ENCODE results near the gene CDK5RAP3. TPM values are rescaled to one million over a fixed set of nuclear protein-coding genes. Genes with fewer than 3 reads are reported as not detected.

Gene CDK5RAP3
- total and polyA plus RNA-seq, 2 donors (not counting 3 experiments of a cell fraction or from before 2014, with no cell fraction given) = 109 to 139 TPM

- no peak overlapping the region for H3K27ac ChIP-seq (ENCODE audit: insufficient read depth, low read depth, low read length)
- ChIA-PET CTCF (interaction anchor here (0.6 to 6.2 kb wide), 30 partner anchors 11 to 117 kb away, joined by 3 to 134 read pairs (median 5); partner anchors contain the start of genes CDK5RAP3, PRR15L, SCRN2 and SP6), POLR2A (interaction anchor here (0.6 kb wide), 1 partner anchor 68 kb away, joined by 3 read pairs; no protein-coding TSS in a partner anchor)
- intact Hi-C loops (cut with micrococcal nuclease) (no loop called here), dilution Hi-C loops (cut with MboI; ENCODE audit: extremely low pct_ligation_motif_present, low sequenced_read_pairs) (no loop called here)
- TF ChIP-seq JUN (IDR thresholded peaks at IDR 0.05; ENCODE audit: borderline replicate concordance, insufficient read depth, insufficient read length, low read depth) (peak; percentile 44), FOS (IDR thresholded peaks at IDR 0.05; ENCODE audit: borderline replicate concordance, insufficient read depth, low read length) (peak; percentile 72), EZH2 (IDR thresholded peaks at IDR 0.05; ENCODE audit: borderline replicate concordance, low read depth, low read length, severe bottlenecking) (no peak), MYC (IDR thresholded peaks at IDR 0.05; ENCODE audit: low read depth, low read length) (no peak), POLR2AphosphoS5 (IDR thresholded peaks at IDR 0.05; ENCODE audit: insufficient read depth, low read depth, low read length) (no peak), POLR2A (IDR thresholded peaks at IDR 0.05; ENCODE audit: low read depth, low read length) (no peak), GATA2 (IDR thresholded peaks at IDR 0.05; ENCODE audit: insufficient read depth, insufficient read length, low read depth, low read length) (no peak)
- TF ChIP-seq, protein P1, sequence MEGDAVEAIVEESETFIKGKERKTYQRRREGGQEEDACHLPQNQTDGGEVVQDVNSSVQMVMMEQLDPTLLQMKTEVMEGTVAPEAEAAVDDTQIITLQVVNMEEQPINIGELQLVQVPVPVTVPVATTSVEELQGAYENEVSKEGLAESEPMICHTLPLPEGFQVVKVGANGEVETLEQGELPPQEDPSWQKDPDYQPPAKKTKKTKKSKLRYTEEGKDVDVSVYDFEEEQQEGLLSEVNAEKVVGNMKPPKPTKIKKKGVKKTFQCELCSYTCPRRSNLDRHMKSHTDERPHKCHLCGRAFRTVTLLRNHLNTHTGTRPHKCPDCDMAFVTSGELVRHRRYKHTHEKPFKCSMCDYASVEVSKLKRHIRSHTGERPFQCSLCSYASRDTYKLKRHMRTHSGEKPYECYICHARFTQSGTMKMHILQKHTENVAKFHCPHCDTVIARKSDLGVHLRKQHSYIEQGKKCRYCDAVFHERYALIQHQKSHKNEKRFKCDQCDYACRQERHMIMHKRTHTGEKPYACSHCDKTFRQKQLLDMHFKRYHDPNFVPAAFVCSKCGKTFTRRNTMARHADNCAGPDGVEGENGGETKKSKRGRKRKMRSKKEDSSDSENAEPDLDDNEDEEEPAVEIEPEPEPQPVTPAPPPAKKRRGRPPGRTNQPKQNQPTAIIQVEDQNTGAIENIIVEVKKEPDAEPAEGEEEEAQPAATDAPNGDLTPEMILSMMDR (IDR thresholded peaks at IDR 0.05; ENCODE audit: extremely low read depth in 1 of 2, insufficient read depth in 1 of 2, low read depth in 1 of 2, low read length in 2 of 2) = peak; percentile 84 to 95
- TF ChIP-seq, protein P2, sequence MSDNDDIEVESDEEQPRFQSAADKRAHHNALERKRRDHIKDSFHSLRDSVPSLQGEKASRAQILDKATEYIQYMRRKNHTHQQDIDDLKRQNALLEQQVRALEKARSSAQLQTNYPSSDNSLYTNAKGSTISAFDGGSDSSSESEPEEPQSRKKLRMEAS (IDR thresholded peaks at IDR 0.05; ENCODE audit: insufficient read depth, insufficient read length) = no peak
- DNase-seq (ENCODE audit: low read depth, low spot score) (peak; percentile 89), FAIRE-seq (peak; percentile 92)
- no peak overlapping the region for H2AFZ ChIP-seq (ENCODE audit: low read depth, low read length)
- no peak overlapping the region for H3K4me3 ChIP-seq (replicated peaks in 1 of 3; ENCODE audit: insufficient read depth in 1 of 3, low read depth in 1 of 3, low read length in 3 of 3)
- H3K79me2 ChIP-seq (ENCODE audit: control insufficient read depth, insufficient read depth, low read length) = peaks cover 4% of the 10 kb centered on the region
- H3K4me1 ChIP-seq (ENCODE audit: control insufficient read depth, extremely low read depth, insufficient read depth, low read length) = peaks cover 12% of the 10 kb centered on the region
- no TSS peak for BruUV-seq (replicated peaks)
- H3K36me3 ChIP-seq (ENCODE audit: control insufficient read depth in 2 of 2, extremely low read depth in 1 of 2, insufficient read depth in 2 of 2, low read length in 2 of 2) = peaks cover 0 to 7% of the 10 kb centered on the region in 2 experiments
- no peaks in the 10 kb centered on the region for H3K27me3 ChIP-seq (ENCODE audit: control insufficient read depth in 2 of 2, insufficient read depth in 2 of 2, low read length in 2 of 2)
- no peaks in the 10 kb centered on the region for H3K9me1 ChIP-seq (replicated peaks; ENCODE audit: control insufficient read depth, extremely low read depth, insufficient read depth, low read length)
- no peaks in the 10 kb centered on the region for H4K20me1 ChIP-seq (replicated peaks; ENCODE audit: control insufficient read depth, extremely low read depth, insufficient read depth, low read length)
- H3K4me2 ChIP-seq (ENCODE audit: insufficient read depth, low read length) = no peak overlapping the region
- no peak overlapping the region for H3K9ac ChIP-seq (replicated peaks; ENCODE audit: extremely low read depth, insufficient read depth, low read length)
- H3K9me3 ChIP-seq (replicated peaks; ENCODE audit: control insufficient read depth, insufficient read depth, low read length) = no peaks in the 10 kb centered on the region
Measured at GRCh38 chr17:47946929-47947397, 23.9 kb upstream of the CDK5RAP3 start.
